ENCODE measurements around the gene SLC2A13. TPM values are rescaled to one million over a fixed set of nuclear protein-coding genes. Genes with fewer than 3 reads are reported as not detected.
A peak's percentile ranks its signal among the peaks of the same experiment; 100 is the strongest.
"Not testable (repeated sequence)": the region's sequence is repeated elsewhere in the genome, so short reads cannot be mapped to it uniquely, and the experiment has no call there.

The SLC2A13 gene
- total RNA-seq, 1 experiment from 2014 or later = 7.0 TPM

GRCh38 chr12:39752482-39753137 lies 353.3 kb downstream of the SLC2A13 start:
- Histone ChIP-seq H3T11ph (ENCODE audit: low read length) (no peak overlapping the region), H4K5ac (ENCODE audit: insufficient read length, low read depth, low read length) (no peak overlapping the region), H2BK5ac (ENCODE audit: insufficient read length, low read length) (no peak overlapping the region), H3K4ac (ENCODE audit: low read depth, low read length) (no peak overlapping the region), H3K23me2 (ENCODE audit: insufficient read length, low read depth, low read length, poor library complexity, severe bottlenecking) (no peaks in the 10 kb centered on the region), H3K4me2 (ENCODE audit: insufficient read depth, insufficient read length, low read length) (no peak overlapping the region), H4K20me1 (ENCODE audit: control insufficient read depth, insufficient read depth, insufficient read length) (no peaks in the 10 kb centered on the region), H3K4me1 (ENCODE audit: insufficient read depth, low read length) (peaks cover 2% of the 10 kb centered on the region; the same call in 1 of the 2 replicates), H3K79me2 (ENCODE audit: insufficient read depth, low read length) (no peaks in the 10 kb centered on the region), H2BK15ac (ENCODE audit: low read depth, low read length) (no peak overlapping the region), H3K23ac (ENCODE audit: insufficient read length, low read depth, low read length) (no peak overlapping the region), H2AFZ (ENCODE audit: low read length) (no peak overlapping the region), H2BK120ac (ENCODE audit: low read depth, low read length, poor library complexity, severe bottlenecking) (no peak overlapping the region), H3K9ac (ENCODE audit: extremely low read depth, insufficient read length, low read length) (no peak overlapping the region), H3K27ac (ENCODE audit: insufficient read length, low read depth, low read length) (no peak overlapping the region), H3K18ac (ENCODE audit: insufficient read length, low read depth, low read length) (no peak overlapping the region), H4K91ac (ENCODE audit: insufficient read length, low read depth, low read length) (no peak overlapping the region), H3K56ac (ENCODE audit: insufficient read length, low read depth, low read length) (no peak overlapping the region), H2BK20ac (ENCODE audit: low read depth, low read length, poor library complexity, severe bottlenecking) (no peak overlapping the region), H3K9me3 (ENCODE audit: control insufficient read depth, low read depth, low read length) (no peaks in the 10 kb centered on the region), H3K14ac (ENCODE audit: insufficient read depth, low read length) (no peak overlapping the region), H4K8ac (replicated peaks; ENCODE audit: insufficient read length, low read depth, low read length) (no peak overlapping the region), H3K27me3 (ENCODE audit: insufficient read depth, low read length) (no peaks in the 10 kb centered on the region), H3K79me1 (ENCODE audit: insufficient read depth, low read depth, low read length, poor library complexity, severe bottlenecking) (no peaks in the 10 kb centered on the region), H2AK5ac (ENCODE audit: insufficient read length, low read length) (no peak overlapping the region), H2BK12ac (ENCODE audit: insufficient read length, low read depth, low read length) (no peak overlapping the region)
- no peak for TF ChIP-seq CTCF (conservative IDR thresholded peaks at IDR 0.05)
- Mint-ChIP-seq H3K4me1 (peaks cover 23 to 24% of the 10 kb centered on the region in 2 experiments), H3K4me3 (no peak overlapping the region; a peak in 1 of 5 replicates), H3K9me3 (peaks cover 18 to 24% of the 10 kb centered on the region in 2 experiments), H3K36me3 (ENCODE audit: insufficient read depth in 1 of 3, low read depth in 3 of 3) (peaks cover 2 to 27% (median 20%) of the 10 kb centered on the region in 3 experiments; a peak in 5 of 7 replicates), H3K27me3 (ENCODE audit: low read depth) (no peaks in the 10 kb centered on the region; the same call in 1 of the 2 replicates), H3K27ac (peak overlapping the region; percentile 53 to 96 (median 86))
- no CpG with 5 or more reads among the region's 6 CpGs for WGBS (ENCODE audit: extremely low coverage, insufficient read length, low lambda C conversion rate)
- DNase-seq = peak; percentile 71

GRCh38 chr12:39746151-39746550 lies 359.7 kb downstream of the SLC2A13 start:
- DNase-seq; H3K79me1 ChIP-seq (ENCODE audit: insufficient read depth, low read depth, low read length, poor library complexity, severe bottlenecking); H4K8ac ChIP-seq (replicated peaks; ENCODE audit: insufficient read length, low read depth, low read length); H3K4ac ChIP-seq (ENCODE audit: low read depth, low read length); H4K91ac ChIP-seq (ENCODE audit: insufficient read length, low read depth, low read length); H2BK20ac ChIP-seq (ENCODE audit: low read depth, low read length, poor library complexity, severe bottlenecking); H3K23me2 ChIP-seq (ENCODE audit: insufficient read length, low read depth, low read length, poor library complexity, severe bottlenecking); H3K56ac ChIP-seq (ENCODE audit: insufficient read length, low read depth, low read length); H3K79me2 ChIP-seq (ENCODE audit: insufficient read depth, low read length); H3K4me1 ChIP-seq (ENCODE audit: insufficient read depth, low read length); H3K9ac ChIP-seq (ENCODE audit: extremely low read depth, insufficient read length, low read length); H2BK120ac ChIP-seq (ENCODE audit: low read depth, low read length, poor library complexity, severe bottlenecking); H3K27me3 Mint-ChIP-seq (ENCODE audit: low read depth); H2BK12ac ChIP-seq (ENCODE audit: insufficient read length, low read depth, low read length); H2AFZ ChIP-seq (ENCODE audit: low read length); H3K27ac Mint-ChIP-seq; H2BK15ac ChIP-seq (ENCODE audit: low read depth, low read length); H3K18ac ChIP-seq (ENCODE audit: insufficient read length, low read depth, low read length); H3K4me2 ChIP-seq (ENCODE audit: insufficient read depth, insufficient read length, low read length); H3T11ph ChIP-seq (ENCODE audit: low read length); H3K4me1 Mint-ChIP-seq; H3K27me3 ChIP-seq (ENCODE audit: insufficient read depth, low read length); H2AK5ac ChIP-seq (ENCODE audit: insufficient read length, low read length); H2BK5ac ChIP-seq (ENCODE audit: insufficient read length, low read length); H3K4me3 Mint-ChIP-seq; H3K9me3 ChIP-seq (ENCODE audit: control insufficient read depth, low read depth, low read length); H4K20me1 ChIP-seq (ENCODE audit: control insufficient read depth, insufficient read depth, insufficient read length); H3K14ac ChIP-seq (ENCODE audit: insufficient read depth, low read length); H4K5ac ChIP-seq (ENCODE audit: insufficient read length, low read depth, low read length); H3K27ac ChIP-seq (ENCODE audit: insufficient read length, low read depth, low read length); H3K23ac ChIP-seq (ENCODE audit: insufficient read length, low read depth, low read length): not testable (repeated sequence)
- H3K9me3 Mint-ChIP-seq = peaks cover 36 to 47% of the 10 kb centered on the region in 2 experiments
- WGBS (ENCODE audit: extremely low coverage, insufficient read length, low lambda C conversion rate) = no CpG with 5 or more reads among the region's 6 CpGs
- peaks cover 15 to 51% (median 38%) of the 10 kb centered on the region in 3 experiments for H3K36me3 Mint-ChIP-seq (ENCODE audit: insufficient read depth in 1 of 3, low read depth in 3 of 3)
